PC-9 (cell line): ENCODE data around the gene SHC3.

Source experiments
- CTCF ChIP-seq: fragments of 200-600 bp; sonication (generic); conservative IDR thresholded peaks from 2 replicates; pipeline ENCODE4 v1.6.1; 2017; ENCODE audit warnings: mixed run types, antibody characterized with exemption, mild to moderate bottlenecking, moderate library complexity
- EZH2 ChIP-seq: fragments of 200-600 bp; sonication (generic); IDR thresholded peaks from 2 replicates; pipeline ENCODE4 v1.8.0; 2017; ENCODE audit warnings: antibody characterized with exemption, low read depth

GRCh38 chr9:89065921-89066320 is 112.7 kb downstream of the SHC3 start:
- no peak for TF ChIP-seq CTCF
- TF ChIP-seq EZH2: no peak
